ENCODE results near the gene CIBAR2.

GRCh38 chr16:85087899-85088569 lies 24.2 kb downstream of the CIBAR2 start:
- TF ChIP-seq MYC (IDR thresholded peaks at IDR 0.05; ENCODE audit: low read depth, low read length) (no peak), MYC (CRISPR knock-in tag; IDR thresholded peaks at IDR 0.05; ENCODE audit: borderline replicate concordance, low read depth) (no peak), CTCF (IDR thresholded peaks at IDR 0.05 in 2 of 3, conservative IDR thresholded peaks at IDR 0.05 in 1 of 3; ENCODE audit: insufficient read depth in 2 of 3, low read depth in 1 of 3, low read length in 3 of 3) (no peak), ZBTB9 (CRISPR knock-in tag; IDR thresholded peaks at IDR 0.05) (no peak), PTRF (tag; IDR thresholded peaks at IDR 0.05) (no peak), NCOA6 (IDR thresholded peaks at IDR 0.05) (no peak), SMAD3 (CRISPR knock-in tag; conservative IDR thresholded peaks at IDR 0.05) (no peak), BCOR (IDR thresholded peaks at IDR 0.05) (no peak), DPF2 (IDR thresholded peaks at IDR 0.05) (no peak), RBM14 (IDR thresholded peaks at IDR 0.05; ENCODE audit: borderline replicate concordance, insufficient read depth, low read depth, low read length) (no peak), ZNF609 (CRISPR knock-in tag; IDR thresholded peaks at IDR 0.05; ENCODE audit: borderline replicate concordance) (no peak), MTA3 (IDR thresholded peaks at IDR 0.05; ENCODE audit: borderline replicate concordance) (no peak)

All from K562 (cell line).